ENCODE data around the gene LRRC8C. TPM values are rescaled to one million over a fixed set of nuclear protein-coding genes. Genes with fewer than 3 reads are reported as not detected.

LRRC8C gene
- total and polyA plus RNA-seq, 4 donors, result 0.75 to 14.4 (median 5.6) TPM

GRCh38 chr1:89637496-89637895, 4.6 kb downstream of the LRRC8C start:
- no peaks in the 10 kb centered on the region for H3K9me3 ChIP-seq (ENCODE audit: control insufficient read depth, low read length)
- DNase-seq (no peak), ATAC-seq (ENCODE audit: low FRiP score) (no peak)
- H3K36me3 ChIP-seq (ENCODE audit: control insufficient read depth in 1 of 2, insufficient read depth in 2 of 2, low read length in 1 of 2), result no peaks in the 10 kb centered on the region
- no peak overlapping the region for H3K27ac ChIP-seq (ENCODE audit: low read depth in 1 of 2, low read length in 2 of 2)
- no peaks in the 10 kb centered on the region for H3K4me1 ChIP-seq (ENCODE audit: control insufficient read depth in 1 of 2, insufficient read depth in 2 of 2, low read length in 2 of 2)
- no peaks in the 10 kb centered on the region for H3K27me3 ChIP-seq (ENCODE audit: control insufficient read depth in 1 of 2, insufficient read depth in 2 of 2, low read length in 1 of 2)
- H3K4me3 ChIP-seq (ENCODE audit: low read length in 2 of 2), result no peak overlapping the region
- intact Hi-C loops (cut with DNase I), result no loop called here

DNA sequence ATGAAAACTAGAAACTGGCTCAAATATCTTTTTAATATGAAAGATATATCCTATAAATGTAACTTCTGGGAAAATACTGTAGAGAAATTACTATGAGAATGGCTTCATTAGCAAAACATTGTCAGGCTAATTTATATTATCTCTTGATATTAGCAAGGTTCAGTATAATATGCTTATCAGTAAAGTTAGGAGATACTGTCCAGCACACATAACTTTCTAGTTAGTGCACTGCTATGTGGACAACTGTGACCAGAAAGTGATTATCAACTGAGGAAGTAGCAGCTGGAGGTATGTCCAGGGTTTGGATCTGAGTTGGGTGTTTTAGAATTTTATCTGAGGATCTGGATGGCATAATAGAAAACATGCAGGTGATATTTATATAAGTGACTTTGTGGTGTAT, 7.5 kb downstream of the LRRC8C start:
- no peaks in the 10 kb centered on the region for H3K27me3 ChIP-seq (ENCODE audit: control insufficient read depth in 1 of 2, insufficient read depth in 2 of 2, low read length in 1 of 2)
- H3K4me3 ChIP-seq (ENCODE audit: low read length in 2 of 2), result no peak overlapping the region
- intact Hi-C loops (cut with DNase I), result no loop called here
- no peaks in the 10 kb centered on the region for H3K36me3 ChIP-seq (ENCODE audit: control insufficient read depth in 1 of 2, insufficient read depth in 2 of 2, low read length in 1 of 2)
- ATAC-seq (ENCODE audit: low FRiP score), result no peak
- no peak for DNase-seq
- no peak overlapping the region for H3K27ac ChIP-seq (ENCODE audit: low read depth in 1 of 2, low read length in 2 of 2)
- H3K4me1 ChIP-seq (ENCODE audit: control insufficient read depth in 1 of 2, insufficient read depth in 2 of 2, low read length in 2 of 2), result no peaks in the 10 kb centered on the region
- H3K9me3 ChIP-seq (ENCODE audit: control insufficient read depth, low read length), result no peaks in the 10 kb centered on the region

- 94 to 96% methylated on average over 4 of the region's 4 CpGs for WGBS, 2 donors
- ATAC-seq (ENCODE audit: low FRiP score), result no peak
- DNase-seq, result no peak
- no peaks in the 10 kb centered on the region for H3K36me3 ChIP-seq (ENCODE audit: control insufficient read depth in 1 of 2, insufficient read depth in 2 of 2, low read length in 1 of 2)
- no peaks in the 10 kb centered on the region for H3K9me3 ChIP-seq (ENCODE audit: control insufficient read depth, low read length)
- H3K27ac ChIP-seq (ENCODE audit: low read depth in 1 of 2, low read length in 2 of 2), result no peak overlapping the region
- intact Hi-C loops (cut with DNase I), result no loop called here
- H3K4me1 ChIP-seq (ENCODE audit: control insufficient read depth in 1 of 2, insufficient read depth in 2 of 2, low read length in 2 of 2), result no peaks in the 10 kb centered on the region
- no peaks in the 10 kb centered on the region for H3K27me3 ChIP-seq (ENCODE audit: control insufficient read depth in 1 of 2, insufficient read depth in 2 of 2, low read length in 1 of 2)
- H3K4me3 ChIP-seq (ENCODE audit: low read length in 2 of 2), result no peak overlapping the region
Observed at GRCh38 chr1:89641781-89642180, 8.9 kb downstream of the LRRC8C start.

- no peaks in the 10 kb centered on the region for H3K27me3 ChIP-seq (ENCODE audit: control insufficient read depth in 1 of 2, insufficient read depth in 2 of 2, low read length in 1 of 2)
- no peak overlapping the region for H3K4me3 ChIP-seq (ENCODE audit: low read length in 2 of 2)
- intact Hi-C loops (cut with DNase I), result no loop called here
- no peak overlapping the region for H3K27ac ChIP-seq (ENCODE audit: low read depth in 1 of 2, low read length in 2 of 2)
- H3K4me1 ChIP-seq (ENCODE audit: control insufficient read depth in 1 of 2, insufficient read depth in 2 of 2, low read length in 2 of 2), result no peaks in the 10 kb centered on the region
- no peaks in the 10 kb centered on the region for H3K9me3 ChIP-seq (ENCODE audit: control insufficient read depth, low read length)
- 88 to 94% methylated on average over 2 of the region's 2 CpGs for WGBS, 2 donors
- DNase-seq, result no peak
- no peak for ATAC-seq (ENCODE audit: low FRiP score)
- H3K36me3 ChIP-seq (ENCODE audit: control insufficient read depth in 1 of 2, insufficient read depth in 2 of 2, low read length in 1 of 2), result no peaks in the 10 kb centered on the region
Observed at GRCh38 chr1:89643577-89643976, 10.7 kb downstream of the LRRC8C start.

GRCh38 chr1:89644119-89644814, 11.3 kb downstream of the LRRC8C start:
- intact Hi-C loops (cut with DNase I), result no loop called here
- H3K36me3 ChIP-seq (ENCODE audit: control insufficient read depth in 1 of 2, insufficient read depth in 2 of 2, low read length in 1 of 2), result no peaks in the 10 kb centered on the region
- no peak overlapping the region for H3K4me3 ChIP-seq (ENCODE audit: low read length in 2 of 2)
- no peaks in the 10 kb centered on the region for H3K4me1 ChIP-seq (ENCODE audit: control insufficient read depth in 1 of 2, insufficient read depth in 2 of 2, low read length in 2 of 2)
- H3K9me3 ChIP-seq (ENCODE audit: control insufficient read depth, low read length), result no peaks in the 10 kb centered on the region
- DNase-seq, result no peak
- no peak overlapping the region for H3K27ac ChIP-seq (ENCODE audit: low read depth in 1 of 2, low read length in 2 of 2)
- no peaks in the 10 kb centered on the region for H3K27me3 ChIP-seq (ENCODE audit: control insufficient read depth in 1 of 2, insufficient read depth in 2 of 2, low read length in 1 of 2)
- no peak for ATAC-seq (ENCODE audit: low FRiP score)
- WGBS, 2 donors, result 73 to 85% methylated on average over 9 of the region's 9 CpGs

- no peak for DNase-seq
- Histone ChIP-seq H3K27ac (ENCODE audit: low read depth in 1 of 2, low read length in 2 of 2) (no peak overlapping the region), H3K4me1 (ENCODE audit: control insufficient read depth in 1 of 2, insufficient read depth in 2 of 2, low read length in 2 of 2) (no peaks in the 10 kb centered on the region), H3K9me3 (ENCODE audit: control insufficient read depth, low read length) (no peaks in the 10 kb centered on the region), H3K36me3 (ENCODE audit: control insufficient read depth in 1 of 2, insufficient read depth in 2 of 2, low read length in 1 of 2) (no peaks in the 10 kb centered on the region), H3K27me3 (ENCODE audit: control insufficient read depth in 1 of 2, insufficient read depth in 2 of 2, low read length in 1 of 2) (no peaks in the 10 kb centered on the region), H3K4me3 (ENCODE audit: low read length in 2 of 2) (no peak overlapping the region)
- intact Hi-C loops (cut with DNase I), result no loop called here
- WGBS, 2 donors, result 0 to 43% methylated on average over 1 of the region's 1 CpG
- no peak for ATAC-seq (ENCODE audit: low FRiP score)
Observed at GRCh38 chr1:89646259-89646658, 13.3 kb downstream of the LRRC8C start.

DNA sequence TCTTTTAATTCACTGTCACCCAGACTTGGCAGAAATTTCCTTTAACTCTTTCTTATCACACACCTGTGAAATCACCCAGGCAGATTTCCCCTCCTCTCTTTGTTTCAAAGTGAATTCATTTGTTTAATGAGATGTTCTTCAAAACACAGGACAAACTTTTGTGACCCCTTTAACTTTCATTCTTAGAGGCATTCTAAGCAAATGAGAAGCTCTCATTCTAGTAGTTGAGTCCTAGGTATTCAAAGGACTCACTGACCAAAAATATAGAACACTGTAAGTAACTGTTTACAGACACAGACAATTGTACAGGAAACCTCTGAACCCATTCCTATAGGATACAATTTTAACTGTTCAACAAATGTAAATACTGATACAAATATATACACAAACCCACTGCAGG, 16.9 kb downstream of the LRRC8C start:
- no peak overlapping the region for H3K27ac ChIP-seq (ENCODE audit: low read depth in 1 of 2, low read length in 2 of 2)
- no peak for ATAC-seq (ENCODE audit: low FRiP score)
- intact Hi-C loops (cut with DNase I), result no loop called here

DNA sequence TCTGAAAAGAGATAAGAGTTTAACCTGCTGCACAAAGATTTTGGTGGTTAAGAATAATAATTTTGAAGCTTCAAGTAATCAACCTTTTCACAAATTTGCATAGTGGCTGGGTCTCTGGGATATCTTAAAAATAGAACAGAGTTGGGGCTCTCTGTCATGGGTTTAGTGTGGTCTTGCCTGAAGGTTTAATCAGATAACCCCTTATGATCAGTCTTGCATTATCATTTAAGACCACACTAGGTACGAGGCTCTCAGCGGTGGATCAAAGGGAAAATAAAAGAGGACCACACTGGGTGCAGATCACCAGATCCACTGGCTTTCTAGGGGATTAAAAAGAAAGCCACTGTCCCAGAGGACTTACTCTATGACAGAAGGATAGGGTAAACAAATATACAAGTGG, 19.5 kb downstream of the LRRC8C start:
- no peak overlapping the region for H3K27ac ChIP-seq (ENCODE audit: low read depth in 1 of 2, low read length in 2 of 2)
- DNase-seq, result no peak
- no peak overlapping the region for H3K4me3 ChIP-seq (ENCODE audit: low read length in 2 of 2)
- no peaks in the 10 kb centered on the region for H3K27me3 ChIP-seq (ENCODE audit: control insufficient read depth in 1 of 2, insufficient read depth in 2 of 2, low read length in 1 of 2)
- H3K4me1 ChIP-seq (ENCODE audit: control insufficient read depth in 1 of 2, insufficient read depth in 2 of 2, low read length in 2 of 2), result no peaks in the 10 kb centered on the region
- no peaks in the 10 kb centered on the region for H3K9me3 ChIP-seq (ENCODE audit: control insufficient read depth, low read length)
- H3K36me3 ChIP-seq (ENCODE audit: control insufficient read depth in 1 of 2, insufficient read depth in 2 of 2, low read length in 1 of 2), result no peaks in the 10 kb centered on the region
- intact Hi-C loops (cut with DNase I), result no loop called here
- WGBS, 2 donors, result 81 to 89% methylated on average over 2 of the region's 2 CpGs
- no peak for ATAC-seq (ENCODE audit: low FRiP score)

More for the DNA sequence above, 16.9 kb downstream of the LRRC8C start:
- no peak overlapping the region for H3K4me3 ChIP-seq (ENCODE audit: low read length in 2 of 2)
- no peak for DNase-seq
- H3K27me3 ChIP-seq (ENCODE audit: control insufficient read depth in 1 of 2, insufficient read depth in 2 of 2, low read length in 1 of 2), result no peaks in the 10 kb centered on the region
- H3K36me3 ChIP-seq (ENCODE audit: control insufficient read depth in 1 of 2, insufficient read depth in 2 of 2, low read length in 1 of 2), result no peaks in the 10 kb centered on the region
- no peaks in the 10 kb centered on the region for H3K4me1 ChIP-seq (ENCODE audit: control insufficient read depth in 1 of 2, insufficient read depth in 2 of 2, low read length in 2 of 2)
- H3K9me3 ChIP-seq (ENCODE audit: control insufficient read depth, low read length), result no peaks in the 10 kb centered on the region

DNA sequence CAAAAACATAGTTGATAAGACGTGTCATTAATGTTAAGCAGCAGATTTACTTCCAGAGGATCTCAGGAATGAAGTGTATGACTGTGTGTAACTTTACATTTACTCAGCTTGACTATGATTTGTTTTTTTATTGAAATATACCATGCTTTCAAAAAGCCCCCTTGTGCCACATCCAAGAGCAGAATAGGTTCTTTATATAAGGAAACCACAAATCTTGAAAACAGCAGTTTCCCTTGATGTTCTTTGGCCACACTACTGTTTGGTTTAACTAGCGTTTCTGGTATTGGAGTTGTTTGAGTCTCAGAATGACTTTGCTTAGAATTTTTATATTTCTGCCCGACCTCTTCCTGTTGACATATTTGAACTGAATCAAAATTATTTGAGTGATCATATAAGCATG, 25.0 kb downstream of the LRRC8C start:
- H3K27me3 ChIP-seq (ENCODE audit: control insufficient read depth in 1 of 2, insufficient read depth in 2 of 2, low read length in 1 of 2), result no peaks in the 10 kb centered on the region
- H3K4me1 ChIP-seq (ENCODE audit: control insufficient read depth in 1 of 2, insufficient read depth in 2 of 2, low read length in 2 of 2), result no peaks in the 10 kb centered on the region
- H3K27ac ChIP-seq (ENCODE audit: low read depth in 1 of 2, low read length in 2 of 2), result no peak overlapping the region
- H3K36me3 ChIP-seq (ENCODE audit: control insufficient read depth in 1 of 2, insufficient read depth in 2 of 2, low read length in 1 of 2), result no peaks in the 10 kb centered on the region
- WGBS, 2 donors, result 16 to 25% methylated on average over 3 of the region's 3 CpGs
- intact Hi-C loops (cut with DNase I), result no loop called here
- no peaks in the 10 kb centered on the region for H3K9me3 ChIP-seq (ENCODE audit: control insufficient read depth, low read length)
- H3K4me3 ChIP-seq (ENCODE audit: low read length in 2 of 2), result no peak overlapping the region
- DNase-seq, result no peak
- no peak for ATAC-seq (ENCODE audit: low FRiP score)

Data from aorta (tissue), 5 donors.